ENCODE data around the gene PLEKHM3. TPM values are rescaled to one million over a fixed set of nuclear protein-coding genes. Genes with fewer than 3 reads are reported as not detected.

Gene PLEKHM3
- total and polyA plus RNA-seq, 2 experiments from 2014 or later = 4.9 to 6.6 TPM

DNA sequence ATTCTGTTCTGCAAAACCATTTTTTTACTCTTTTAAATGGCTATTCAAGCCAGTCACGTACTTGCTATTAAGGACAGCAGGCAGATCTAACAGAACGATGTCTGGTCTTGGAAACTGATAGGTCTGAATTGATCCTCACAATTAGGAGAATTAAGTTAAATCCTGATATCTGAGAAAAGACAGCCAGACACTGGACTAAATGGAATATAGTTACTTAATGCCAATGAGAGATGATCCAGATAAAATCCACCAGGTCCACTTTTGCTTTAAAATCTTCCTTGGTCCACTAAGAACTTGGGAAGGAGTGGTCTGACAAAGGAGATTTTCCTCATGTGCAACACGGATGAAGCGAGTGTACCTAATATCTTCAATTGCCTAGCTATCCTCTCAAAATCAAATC, 86.9 kb downstream of the PLEKHM3 start:
- Histone ChIP-seq H3K27ac (no peak overlapping the region), H3K4me2 (ENCODE audit: unreplicated experiment) (no peak overlapping the region)
- in situ Hi-C loops (cut with MboI) = no loop called here

DNA sequence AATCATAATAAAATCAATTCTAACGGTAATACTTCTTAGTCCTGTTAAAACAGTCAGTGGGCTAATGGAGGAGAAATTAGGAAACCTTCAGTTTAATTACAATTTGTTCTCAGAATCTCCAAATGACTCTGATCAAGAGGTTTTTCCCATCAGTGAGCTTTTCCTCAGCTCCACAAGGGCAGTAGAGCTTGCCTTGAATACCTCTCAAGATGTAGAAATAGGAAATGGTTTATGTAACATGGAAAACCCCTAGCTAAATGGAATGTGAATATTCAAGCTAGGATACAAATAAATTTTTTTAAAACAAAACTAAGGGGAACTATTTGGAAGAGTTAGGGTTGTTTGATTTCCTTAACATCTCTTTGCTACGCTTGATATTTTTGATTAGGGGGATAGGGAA, 87.5 kb downstream of the PLEKHM3 start:
- H3K36me3 ChIP-seq (ENCODE audit: low read depth) = no peaks in the 10 kb centered on the region
- no peak overlapping the region for H3K9ac ChIP-seq
- no peaks in the 10 kb centered on the region for H4K20me1 ChIP-seq (ENCODE audit: insufficient read depth)
- H3K79me2 ChIP-seq (ENCODE audit: insufficient read depth) = no peaks in the 10 kb centered on the region
- no peak overlapping the region for H2AFZ ChIP-seq
- WGBS, 2 experiments (ENCODE audit: low coverage in 1 of 2, low lambda C conversion rate in 2 of 2, missing lambda C conversion rate in 2 of 2) = 93% methylated on average over 2 of the region's 2 CpGs
- H3K4me2 ChIP-seq (ENCODE audit: unreplicated experiment) = no peak overlapping the region
- no peaks in the 10 kb centered on the region for H3K9me3 ChIP-seq (ENCODE audit: low read depth)
- H3K4me3 ChIP-seq = no peak overlapping the region
- H3K27ac ChIP-seq = no peak overlapping the region
- no peaks in the 10 kb centered on the region for H3K27me3 ChIP-seq (replicated peaks; ENCODE audit: insufficient read depth)
- in situ Hi-C loops (cut with MboI) = no loop called here
- no peak for DNase-seq
- no peaks in the 10 kb centered on the region for H3K9me2 ChIP-seq (ENCODE audit: insufficient read depth)
- no peaks in the 10 kb centered on the region for H3K4me1 ChIP-seq (ENCODE audit: insufficient read depth)
- no peaks in the 10 kb centered on the region for H3F3A ChIP-seq (ENCODE audit: insufficient read depth)
- TF ChIP-seq EZH2phosphoT487 (IDR thresholded peaks at IDR 0.05; ENCODE audit: insufficient read depth, low read depth) = no peak
- no peak for TF ChIP-seq EZH2 (IDR thresholded peaks at IDR 0.05; ENCODE audit: insufficient read depth, poor library complexity, severe bottlenecking)

More for the DNA sequence above, 86.9 kb downstream of the PLEKHM3 start:
- H3K9me2 ChIP-seq (ENCODE audit: insufficient read depth) = no peaks in the 10 kb centered on the region
- TF ChIP-seq EZH2 (IDR thresholded peaks at IDR 0.05; ENCODE audit: insufficient read depth, poor library complexity, severe bottlenecking) = no peak
- TF ChIP-seq EZH2phosphoT487 (IDR thresholded peaks at IDR 0.05; ENCODE audit: insufficient read depth, low read depth) = no peak
- H3K4me3 ChIP-seq = no peak overlapping the region
- H2AFZ ChIP-seq = no peak overlapping the region
- H4K20me1 ChIP-seq (ENCODE audit: insufficient read depth) = no peaks in the 10 kb centered on the region
- H3K79me2 ChIP-seq (ENCODE audit: insufficient read depth) = no peaks in the 10 kb centered on the region
- no peak for DNase-seq
- H3K9me3 ChIP-seq (ENCODE audit: low read depth) = no peaks in the 10 kb centered on the region
- H3K9ac ChIP-seq = no peak overlapping the region
- no peaks in the 10 kb centered on the region for H3F3A ChIP-seq (ENCODE audit: insufficient read depth)
- H3K27me3 ChIP-seq (replicated peaks; ENCODE audit: insufficient read depth) = no peaks in the 10 kb centered on the region
- H3K4me1 ChIP-seq (ENCODE audit: insufficient read depth) = no peaks in the 10 kb centered on the region
- 90 to 94% methylated on average over 4 of the region's 4 CpGs for WGBS, 2 experiments (ENCODE audit: low coverage in 1 of 2, low lambda C conversion rate in 2 of 2, missing lambda C conversion rate in 2 of 2)
- H3K36me3 ChIP-seq (ENCODE audit: low read depth) = no peaks in the 10 kb centered on the region

DNA sequence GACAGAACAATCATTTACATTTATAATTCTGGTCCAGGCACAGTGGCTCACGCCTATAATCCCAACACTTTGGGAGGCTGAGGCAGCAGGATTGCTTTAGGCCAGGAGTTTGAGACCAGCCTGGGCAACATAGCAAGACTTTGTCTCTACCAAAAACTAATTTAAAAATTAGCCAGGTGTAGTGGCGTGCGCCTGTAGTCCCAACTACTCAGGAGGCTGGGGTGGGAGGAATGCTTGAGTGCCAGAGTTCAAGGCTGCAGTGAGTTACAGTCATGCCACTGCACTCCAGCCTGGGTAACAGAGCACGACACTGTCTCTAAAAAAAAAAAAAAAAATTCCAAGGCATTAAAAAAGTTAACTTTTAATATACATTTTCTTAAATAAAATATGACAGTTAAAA, 88.1 kb downstream of the PLEKHM3 start:
- WGBS, 2 experiments (ENCODE audit: low coverage in 1 of 2, low lambda C conversion rate in 2 of 2, missing lambda C conversion rate in 2 of 2) = 95 to 96% methylated on average over 4 of the region's 4 CpGs
- in situ Hi-C loops (cut with MboI) = no loop called here
- no peaks in the 10 kb centered on the region for H3K9me2 ChIP-seq (ENCODE audit: insufficient read depth)
- no peaks in the 10 kb centered on the region for H3K27me3 ChIP-seq (replicated peaks; ENCODE audit: insufficient read depth)
- no peaks in the 10 kb centered on the region for H3F3A ChIP-seq (ENCODE audit: insufficient read depth)
- H3K36me3 ChIP-seq (ENCODE audit: low read depth) = no peaks in the 10 kb centered on the region
- H3K4me2 ChIP-seq (ENCODE audit: unreplicated experiment) = no peak overlapping the region
- H2AFZ ChIP-seq = no peak overlapping the region
- H3K4me1 ChIP-seq (ENCODE audit: insufficient read depth) = no peaks in the 10 kb centered on the region
- DNase-seq = no peak
- no peak overlapping the region for H3K4me3 ChIP-seq
- H3K9ac ChIP-seq = no peak overlapping the region
- no peak overlapping the region for H3K27ac ChIP-seq
- no peaks in the 10 kb centered on the region for H3K79me2 ChIP-seq (ENCODE audit: insufficient read depth)
- H3K9me3 ChIP-seq (ENCODE audit: low read depth) = no peaks in the 10 kb centered on the region
- TF ChIP-seq EZH2 (IDR thresholded peaks at IDR 0.05; ENCODE audit: insufficient read depth, poor library complexity, severe bottlenecking) (no peak), EZH2phosphoT487 (IDR thresholded peaks at IDR 0.05; ENCODE audit: insufficient read depth, low read depth) (no peak)
- H4K20me1 ChIP-seq (ENCODE audit: insufficient read depth) = no peaks in the 10 kb centered on the region

DNA sequence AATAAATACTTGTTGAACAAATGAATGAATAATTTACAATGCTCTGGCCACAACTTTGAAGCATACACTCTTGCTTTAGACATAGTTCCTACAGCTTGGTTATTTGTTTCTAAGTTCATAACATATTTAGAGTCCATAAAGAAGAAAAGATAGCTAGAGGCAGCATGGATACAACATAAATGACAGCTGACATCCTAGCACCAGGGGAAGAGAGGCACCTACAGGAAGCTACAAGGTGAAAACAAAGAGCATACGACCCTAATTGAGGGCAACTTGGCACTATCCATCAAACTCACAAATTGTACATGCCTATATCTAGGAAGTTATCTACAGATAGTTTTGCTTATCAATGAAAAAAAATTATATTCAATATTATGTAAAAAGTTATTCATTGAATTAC, 88.9 kb downstream of the PLEKHM3 start:
- no peak overlapping the region for H3K4me2 ChIP-seq (ENCODE audit: unreplicated experiment)
- no peak overlapping the region for H3K9ac ChIP-seq
- TF ChIP-seq EZH2phosphoT487 (IDR thresholded peaks at IDR 0.05; ENCODE audit: insufficient read depth, low read depth) (no peak), EZH2 (IDR thresholded peaks at IDR 0.05; ENCODE audit: insufficient read depth, poor library complexity, severe bottlenecking) (no peak)
- 95 to 97% methylated on average over 1 of the region's 1 CpG for WGBS, 2 experiments (ENCODE audit: low coverage in 1 of 2, low lambda C conversion rate in 2 of 2, missing lambda C conversion rate in 2 of 2)
- no peaks in the 10 kb centered on the region for H3F3A ChIP-seq (ENCODE audit: insufficient read depth)
- in situ Hi-C loops (cut with MboI) = no loop called here
- H3K27me3 ChIP-seq (replicated peaks; ENCODE audit: insufficient read depth) = no peaks in the 10 kb centered on the region
- H3K9me3 ChIP-seq (ENCODE audit: low read depth) = no peaks in the 10 kb centered on the region
- no peaks in the 10 kb centered on the region for H4K20me1 ChIP-seq (ENCODE audit: insufficient read depth)
- no peak overlapping the region for H3K4me3 ChIP-seq
- no peak overlapping the region for H3K27ac ChIP-seq
- no peaks in the 10 kb centered on the region for H3K4me1 ChIP-seq (ENCODE audit: insufficient read depth)
- H3K79me2 ChIP-seq (ENCODE audit: insufficient read depth) = no peaks in the 10 kb centered on the region
- H3K9me2 ChIP-seq (ENCODE audit: insufficient read depth) = no peaks in the 10 kb centered on the region
- no peaks in the 10 kb centered on the region for H3K36me3 ChIP-seq (ENCODE audit: low read depth)
- H2AFZ ChIP-seq = no peak overlapping the region
- DNase-seq = no peak

DNA sequence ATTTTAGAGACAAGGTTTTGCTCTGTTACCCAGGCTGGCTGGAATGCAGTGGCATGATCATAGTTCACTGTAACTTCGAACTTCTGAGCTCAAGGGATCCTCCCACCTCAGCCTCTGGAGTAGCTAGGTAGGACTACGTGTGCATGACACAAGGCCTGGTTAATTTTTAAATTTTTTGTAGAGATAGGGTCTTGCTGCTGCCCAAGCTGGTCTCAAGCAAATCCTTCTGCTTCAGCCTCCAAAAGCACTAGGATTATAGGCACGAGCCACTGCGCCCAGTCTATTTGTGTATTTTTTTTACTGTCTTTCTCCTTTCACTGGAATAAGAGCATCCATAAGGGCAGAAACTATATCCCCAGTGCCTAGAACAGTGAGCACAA, 89.3 kb downstream of the PLEKHM3 start:
- 88 to 95% methylated on average over 4 of the region's 4 CpGs for WGBS, 2 experiments (ENCODE audit: low coverage in 1 of 2, low lambda C conversion rate in 2 of 2, missing lambda C conversion rate in 2 of 2)
- in situ Hi-C loops (cut with MboI) = no loop called here

More for the DNA sequence above, 89.3 kb downstream of the PLEKHM3 start:
- H3K4me2 ChIP-seq (ENCODE audit: unreplicated experiment) = no peak overlapping the region
- DNase-seq = no peak
- H2AFZ ChIP-seq = no peak overlapping the region
- no peaks in the 10 kb centered on the region for H3K36me3 ChIP-seq (ENCODE audit: low read depth)
- no peak overlapping the region for H3K27ac ChIP-seq
- TF ChIP-seq EZH2 (IDR thresholded peaks at IDR 0.05; ENCODE audit: insufficient read depth, poor library complexity, severe bottlenecking) = no peak
- no peak for TF ChIP-seq EZH2phosphoT487 (IDR thresholded peaks at IDR 0.05; ENCODE audit: insufficient read depth, low read depth)
- H4K20me1 ChIP-seq (ENCODE audit: insufficient read depth) = no peaks in the 10 kb centered on the region
- no peaks in the 10 kb centered on the region for H3K4me1 ChIP-seq (ENCODE audit: insufficient read depth)
- no peaks in the 10 kb centered on the region for H3K79me2 ChIP-seq (ENCODE audit: insufficient read depth)
- H3K4me3 ChIP-seq = no peak overlapping the region
- H3K9me2 ChIP-seq (ENCODE audit: insufficient read depth) = no peaks in the 10 kb centered on the region
- H3K9me3 ChIP-seq (ENCODE audit: low read depth) = no peaks in the 10 kb centered on the region
- no peaks in the 10 kb centered on the region for H3K27me3 ChIP-seq (replicated peaks; ENCODE audit: insufficient read depth)
- H3F3A ChIP-seq (ENCODE audit: insufficient read depth) = no peaks in the 10 kb centered on the region
- H3K9ac ChIP-seq = no peak overlapping the region
